Measurements from ENCODE around the gene NUP153.

GRCh38 chr6:17602888-17603287, 103.8 kb downstream of the NUP153 start:
- TF ChIP-seq POLR2A (IDR thresholded peaks at IDR 0.05): no peak
- TF ChIP-seq CTCF (IDR thresholded peaks at IDR 0.05): no peak

All from thyroid gland (tissue), 4 donors.